Measurements from ENCODE around the gene ZNF502.

Gene ZNF502

GRCh38 chr3:44761424-44762169 lies 49.1 kb downstream of the ZNF502 start, which contains the start of the genes KIAA1143 and KIF15:
Gene KIAA1143 (minus strand): TSS chr3:44761619. CDS start chr3:44761602, 17 bp downstream.
Gene KIF15 (plus strand): TSS chr3:44761794. CDS start chr3:44761866, 72 bp downstream.
- DNase-seq = peak; percentile 96
- H3K4me3 ChIP-seq (ENCODE audit: low read depth in 1 of 2, low read length in 2 of 2) = peak within 1 kb of the TSS; percentile 95 to 96
- H3K4me1 ChIP-seq (ENCODE audit: insufficient read depth, low read length) = peaks cover 59% of the 10 kb centered on the region
- H3K27me3 ChIP-seq (ENCODE audit: insufficient read depth, low read length, poor library complexity) = no peaks in the 10 kb centered on the region
- peak within 1 kb of the TSS; percentile 87 for H3K4me2 ChIP-seq (ENCODE audit: insufficient read depth, low read length)
- peaks cover 97% of the 10 kb centered on the region for H3K79me2 ChIP-seq (ENCODE audit: insufficient read depth, low read length)
- peak; percentile 92 for ATAC-seq (ENCODE audit: insufficient read depth, low read depth)
- H3K9me3 ChIP-seq (ENCODE audit: insufficient read depth, low read length, severe bottlenecking) = peaks cover 14% of the 10 kb centered on the region
- H3K27ac ChIP-seq (ENCODE audit: low read length) = peak within 1 kb of the TSS; percentile 95
- peak within 1 kb of the TSS; percentile 89 for H2AFZ ChIP-seq (ENCODE audit: low read depth, low read length)
- H3K36me3 ChIP-seq (ENCODE audit: insufficient read depth, low read length) = peaks cover 61% of the 10 kb centered on the region
- peak within 1 kb of the TSS; percentile 88 for H3K9ac ChIP-seq (ENCODE audit: low read depth, low read length)
- peaks cover 8% of the 10 kb centered on the region; the same call in 1 of the 2 replicates for H4K20me1 ChIP-seq (ENCODE audit: insufficient read depth, low read length)
- TF ChIP-seq CTCF (IDR thresholded peaks at IDR 0.05; ENCODE audit: borderline replicate concordance, extremely low read depth, low read length, poor library complexity, severe bottlenecking) (peak; percentile 48), EZH2 (IDR thresholded peaks at IDR 0.05; ENCODE audit: borderline replicate concordance, low read depth, low read length, severe bottlenecking) (no peak)

GRCh38 chr3:44762170-44762677 lies 49.8 kb downstream of the ZNF502 start:
- Histone ChIP-seq H3K9me3 (ENCODE audit: insufficient read depth, low read length, severe bottlenecking) (peaks cover 14% of the 10 kb centered on the region), H3K4me1 (ENCODE audit: insufficient read depth, low read length) (peaks cover 59% of the 10 kb centered on the region), H3K27ac (ENCODE audit: low read length) (peak overlapping the region; percentile 95), H4K20me1 (ENCODE audit: insufficient read depth, low read length) (peaks cover 5% of the 10 kb centered on the region; the same call in 1 of the 2 replicates), H3K36me3 (ENCODE audit: insufficient read depth, low read length) (peaks cover 61% of the 10 kb centered on the region), H3K4me2 (ENCODE audit: insufficient read depth, low read length) (peak overlapping the region; percentile 70), H3K4me3 (ENCODE audit: low read depth in 1 of 2, low read length in 2 of 2) (peak overlapping the region; percentile 95 to 96), H3K9ac (ENCODE audit: low read depth, low read length) (peak overlapping the region; percentile 88), H3K79me2 (ENCODE audit: insufficient read depth, low read length) (peaks cover 96% of the 10 kb centered on the region), H2AFZ (ENCODE audit: low read depth, low read length) (peak overlapping the region; percentile 89), H3K27me3 (ENCODE audit: insufficient read depth, low read length, poor library complexity) (no peaks in the 10 kb centered on the region)
- TF ChIP-seq EZH2 (IDR thresholded peaks at IDR 0.05; ENCODE audit: borderline replicate concordance, low read depth, low read length, severe bottlenecking) = no peak
- no peak for TF ChIP-seq CTCF (IDR thresholded peaks at IDR 0.05; ENCODE audit: borderline replicate concordance, extremely low read depth, low read length, poor library complexity, severe bottlenecking)
- DNase-seq (no peak), ATAC-seq (ENCODE audit: insufficient read depth, low read depth) (no peak)

- H2AFZ ChIP-seq (ENCODE audit: low read depth, low read length) = peak overlapping the region; percentile 89
- H4K20me1 ChIP-seq (ENCODE audit: insufficient read depth, low read length) = peaks cover 4% of the 10 kb centered on the region; the same call in 1 of the 2 replicates
- no peaks in the 10 kb centered on the region for H3K27me3 ChIP-seq (ENCODE audit: insufficient read depth, low read length, poor library complexity)
- H3K27ac ChIP-seq (ENCODE audit: low read length) = peak overlapping the region; percentile 95
- DNase-seq (no peak), ATAC-seq (ENCODE audit: insufficient read depth, low read depth) (no peak)
- peak overlapping the region; percentile 95 to 96 for H3K4me3 ChIP-seq (ENCODE audit: low read depth in 1 of 2, low read length in 2 of 2)
- peak overlapping the region; percentile 70 for H3K4me2 ChIP-seq (ENCODE audit: insufficient read depth, low read length)
- H3K36me3 ChIP-seq (ENCODE audit: insufficient read depth, low read length) = peaks cover 60% of the 10 kb centered on the region
- H3K9me3 ChIP-seq (ENCODE audit: insufficient read depth, low read length, severe bottlenecking) = peaks cover 14% of the 10 kb centered on the region
- peaks cover 96% of the 10 kb centered on the region for H3K79me2 ChIP-seq (ENCODE audit: insufficient read depth, low read length)
- H3K4me1 ChIP-seq (ENCODE audit: insufficient read depth, low read length) = peaks cover 55% of the 10 kb centered on the region
- no peak for TF ChIP-seq EZH2 (IDR thresholded peaks at IDR 0.05; ENCODE audit: borderline replicate concordance, low read depth, low read length, severe bottlenecking)
- TF ChIP-seq CTCF (IDR thresholded peaks at IDR 0.05; ENCODE audit: borderline replicate concordance, extremely low read depth, low read length, poor library complexity, severe bottlenecking) = no peak
- H3K9ac ChIP-seq (ENCODE audit: low read depth, low read length) = peak overlapping the region; percentile 88
These were observed 50.2 kb downstream of the ZNF502 start for GRCh38 chr3:44762690-44763089.

Data from DND-41 (cell line).